ENCODE results near the gene CYTH2.

Gene CYTH2

DNA sequence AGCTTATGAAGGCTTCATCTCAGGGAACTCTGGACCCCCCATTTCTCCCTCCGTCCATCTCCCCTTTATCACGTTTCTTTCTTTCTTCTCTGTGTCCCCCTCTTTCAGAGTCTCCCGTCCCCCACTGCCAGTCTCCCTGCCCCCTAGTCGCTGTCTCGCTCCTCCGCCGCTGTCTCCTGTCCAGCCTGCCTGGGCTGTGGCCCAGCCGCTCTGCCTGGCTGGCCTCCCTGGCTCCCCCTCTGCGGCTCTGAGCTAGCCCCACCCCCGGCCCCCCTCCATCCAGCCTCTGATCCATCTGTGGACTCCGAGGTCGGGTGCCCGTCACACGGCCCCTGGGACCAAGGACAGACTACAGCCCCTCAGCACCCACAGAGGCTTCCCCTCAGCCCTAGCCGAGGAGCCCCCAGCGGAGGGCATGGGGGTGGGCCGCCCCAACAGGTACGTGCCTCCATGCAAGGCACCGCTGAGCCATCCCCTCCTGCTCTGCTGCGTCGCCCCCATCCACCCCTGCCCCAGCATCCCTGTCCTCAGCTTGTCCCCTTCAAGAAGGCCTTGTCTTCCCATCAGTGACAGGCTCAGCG lies 14.9 kb upstream of the CYTH2 start:
- no peak for DNase-seq

GRCh38 chr19:48455171-48455907 lies 13.8 kb upstream of the CYTH2 start, which contains the start of gene KCNJ14:
Gene KCNJ14, plus strand, starts transcription at chr19:48455574. Its CDS starts 6,151 bp downstream, at chr19:48461725.
- DNase-seq, result no peak

GRCh38 chr19:48455908-48456562 lies 13.1 kb upstream of the CYTH2 start:
- DNase-seq, result no peak

DNA sequence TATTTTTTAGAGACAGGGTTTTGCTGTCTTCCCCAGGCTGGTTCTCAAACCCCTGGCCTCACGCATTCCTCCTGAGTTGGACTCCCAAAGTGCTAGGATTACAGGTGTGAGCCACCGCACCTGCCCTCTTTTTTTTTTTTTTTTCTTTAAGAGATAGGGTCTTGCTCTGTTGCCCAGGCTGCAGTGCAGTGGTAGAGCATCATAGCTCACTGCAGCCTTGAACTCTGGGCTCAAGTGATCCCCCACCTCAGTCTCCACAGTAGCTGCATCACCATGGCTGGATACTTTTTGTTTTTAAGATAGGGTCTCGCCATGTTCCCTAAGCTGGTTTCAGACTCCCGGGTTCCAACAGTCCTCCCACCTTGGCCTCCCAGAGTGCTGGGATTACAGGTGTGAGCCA lies 12.3 kb upstream of the CYTH2 start:
- DNase-seq, result no peak

GRCh38 chr19:48458016-48458415 lies 11.2 kb upstream of the CYTH2 start:
- DNase-seq, result no peak

DNA sequence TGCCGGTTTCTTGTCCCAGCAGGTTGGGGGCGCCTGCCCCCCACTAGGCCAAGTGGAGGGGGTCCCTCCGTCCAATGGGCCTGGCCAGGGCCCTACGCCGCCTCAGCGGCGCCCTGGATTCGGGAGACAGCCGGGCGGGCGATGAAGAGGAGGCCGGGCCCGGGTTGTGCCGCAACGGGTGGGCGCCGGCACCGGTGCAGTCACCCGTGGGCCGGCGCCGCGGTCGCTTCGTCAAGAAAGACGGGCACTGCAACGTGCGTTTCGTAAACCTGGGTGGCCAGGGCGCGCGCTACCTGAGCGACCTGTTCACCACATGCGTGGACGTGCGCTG lies 7.6 kb upstream of the CYTH2 start:
- DNase-seq, result no peak

GRCh38 chr19:48461982-48462655 lies 7.0 kb upstream of the CYTH2 start:
- no peak for DNase-seq

GRCh38 chr19:48465215-48465614 lies 4.0 kb upstream of the CYTH2 start:
- no peak for DNase-seq

DNA sequence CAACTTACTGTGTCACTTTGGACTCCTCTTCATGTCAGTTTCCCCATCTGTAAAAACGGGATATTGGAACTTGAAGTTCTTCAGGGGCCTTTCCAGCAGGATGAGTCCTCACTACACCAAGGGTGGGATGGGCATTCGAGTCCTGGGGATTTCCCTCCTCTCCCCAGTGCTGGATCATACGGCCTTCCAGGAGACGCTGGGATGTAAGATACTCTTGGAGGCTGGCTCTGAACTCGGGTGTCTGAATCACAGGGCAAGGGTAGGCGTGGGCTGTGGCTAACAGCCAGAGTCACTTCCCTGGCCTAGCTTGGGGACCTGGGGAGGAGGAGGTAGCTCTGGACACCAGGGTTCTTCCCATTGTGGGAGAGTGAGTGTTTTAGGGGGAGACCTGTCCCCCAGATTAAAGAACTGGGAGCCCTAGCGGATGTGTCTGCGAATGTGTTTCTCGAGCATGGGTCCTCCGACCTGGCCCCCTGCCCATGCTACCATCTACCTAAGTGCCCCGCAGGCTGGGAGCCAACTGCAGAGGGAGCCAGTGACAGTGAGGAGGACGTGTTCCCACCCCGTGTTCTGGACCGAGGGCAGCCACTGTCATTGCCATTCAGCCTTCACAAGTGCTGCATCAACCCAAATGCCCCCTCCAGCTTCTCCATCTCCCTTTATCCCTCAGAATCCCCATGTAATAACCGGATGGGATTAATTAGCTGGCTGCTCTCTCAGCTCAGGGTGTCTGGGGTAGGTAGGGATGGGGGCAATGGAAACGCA lies 2.4 kb upstream of the CYTH2 start:
- no peak for DNase-seq

- DNase-seq, result peak; percentile 97
Observed at GRCh38 chr19:48468772-48469288, 339 bp upstream of the CYTH2 start.

DNA sequence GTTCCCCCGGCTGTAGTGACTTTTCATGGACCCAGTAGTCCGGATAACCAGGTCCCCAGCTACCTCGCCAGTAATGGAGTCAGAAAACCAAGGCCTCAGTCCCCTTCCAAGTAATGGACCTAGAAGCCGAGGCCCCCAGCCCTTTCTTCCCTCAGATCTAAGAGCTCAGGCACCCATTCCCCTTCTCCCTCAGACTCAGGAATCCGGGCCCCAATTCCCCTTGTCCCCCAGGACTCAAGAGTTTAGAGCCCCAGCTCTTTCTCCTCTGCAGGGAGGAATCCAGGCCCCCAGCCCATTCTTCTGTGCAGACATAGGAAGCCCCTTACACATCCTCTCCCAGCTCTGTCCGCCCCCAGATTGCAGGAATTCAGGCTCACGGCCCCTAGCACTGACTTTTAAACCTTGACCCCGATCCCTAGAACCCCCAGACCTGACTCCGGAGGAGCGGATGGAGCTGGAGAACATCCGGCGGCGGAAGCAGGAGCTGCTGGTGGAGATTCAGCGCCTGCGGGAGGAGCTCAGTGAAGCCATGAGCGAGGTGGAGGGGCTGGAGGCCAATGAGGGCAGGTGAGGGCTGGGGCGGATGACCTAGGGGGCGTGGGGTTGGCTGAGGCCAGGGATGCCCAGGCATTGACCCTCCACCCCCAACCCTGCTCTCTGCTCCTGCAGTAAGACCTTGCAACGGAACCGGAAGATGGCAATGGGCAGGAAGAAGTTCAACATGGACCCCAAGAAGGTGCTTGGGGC lies 938 bp downstream of the CYTH2 start:
- DNase-seq, result no peak

GRCh38 chr19:48470856-48471255 lies 1.7 kb downstream of the CYTH2 start:
- no peak for DNase-seq

DNA sequence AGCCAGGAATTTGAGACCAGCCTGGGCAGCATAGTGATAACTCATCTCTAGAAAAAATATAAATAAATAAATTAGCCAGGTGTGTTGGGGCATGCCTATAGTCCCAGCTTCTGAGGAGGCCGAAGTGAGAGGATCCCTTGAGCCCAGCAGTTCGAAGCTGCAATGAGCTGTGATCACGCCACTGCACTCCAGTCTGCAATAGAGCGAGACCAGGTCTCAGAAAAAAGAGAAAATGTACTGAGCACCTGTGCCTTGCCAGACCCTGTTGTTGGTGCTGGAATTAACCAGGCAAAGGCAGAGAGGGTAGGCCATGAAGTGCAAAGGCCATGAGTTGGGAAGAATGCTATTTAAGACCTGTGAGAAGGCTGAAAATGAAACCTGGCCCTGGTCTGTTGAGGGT lies 2.7 kb downstream of the CYTH2 start:
- no peak for DNase-seq

- DNase-seq, result no peak
Observed at GRCh38 chr19:48473161-48473966, 4.2 kb downstream of the CYTH2 start.

DNA sequence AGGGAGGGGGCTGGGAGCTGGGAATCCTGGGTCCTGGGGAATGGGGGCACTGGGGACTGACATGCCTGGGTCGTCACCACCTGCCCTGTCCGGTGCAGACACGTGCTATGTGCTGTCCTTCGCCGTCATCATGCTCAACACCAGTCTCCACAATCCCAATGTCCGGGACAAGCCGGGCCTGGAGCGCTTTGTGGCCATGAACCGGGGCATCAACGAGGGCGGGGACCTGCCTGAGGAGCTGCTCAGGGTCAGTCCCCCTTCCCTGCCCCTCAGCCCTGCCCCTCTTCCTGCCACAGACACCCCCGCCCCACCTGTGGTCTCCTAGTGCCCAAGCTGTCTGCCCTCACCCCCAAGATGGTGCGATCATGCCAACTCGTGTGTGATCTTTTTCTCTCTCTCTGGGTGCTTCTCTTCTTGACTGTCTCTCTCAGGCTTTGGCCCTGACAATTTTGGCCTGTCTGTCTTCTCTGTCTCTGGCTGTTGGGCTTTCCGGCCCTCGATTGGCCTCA lies 5.0 kb downstream of the CYTH2 start:
- no peak for DNase-seq

GRCh38 chr19:48475369-48476068 lies 6.3 kb downstream of the CYTH2 start:
- DNase-seq, result no peak

DNA sequence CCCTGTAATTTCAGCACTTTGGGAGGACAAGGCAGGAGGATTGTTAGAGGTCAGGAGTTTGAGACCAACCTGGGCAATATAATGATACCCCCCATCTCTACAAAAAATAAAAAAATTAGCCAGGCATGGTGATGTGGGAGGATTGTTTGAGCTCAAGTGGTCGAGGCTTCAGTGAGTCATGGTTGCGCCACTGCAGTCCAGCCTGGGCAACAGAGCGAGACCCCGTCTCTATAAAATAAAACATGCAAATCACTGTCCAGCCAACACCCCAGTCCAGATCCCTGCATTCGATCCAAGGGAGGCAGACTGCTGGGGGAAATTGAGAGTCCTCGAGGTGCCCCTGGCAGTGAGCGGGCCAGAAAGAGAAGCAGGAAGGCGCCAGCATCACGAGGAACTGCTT lies 7.0 kb downstream of the CYTH2 start:
- no peak for DNase-seq

DNA sequence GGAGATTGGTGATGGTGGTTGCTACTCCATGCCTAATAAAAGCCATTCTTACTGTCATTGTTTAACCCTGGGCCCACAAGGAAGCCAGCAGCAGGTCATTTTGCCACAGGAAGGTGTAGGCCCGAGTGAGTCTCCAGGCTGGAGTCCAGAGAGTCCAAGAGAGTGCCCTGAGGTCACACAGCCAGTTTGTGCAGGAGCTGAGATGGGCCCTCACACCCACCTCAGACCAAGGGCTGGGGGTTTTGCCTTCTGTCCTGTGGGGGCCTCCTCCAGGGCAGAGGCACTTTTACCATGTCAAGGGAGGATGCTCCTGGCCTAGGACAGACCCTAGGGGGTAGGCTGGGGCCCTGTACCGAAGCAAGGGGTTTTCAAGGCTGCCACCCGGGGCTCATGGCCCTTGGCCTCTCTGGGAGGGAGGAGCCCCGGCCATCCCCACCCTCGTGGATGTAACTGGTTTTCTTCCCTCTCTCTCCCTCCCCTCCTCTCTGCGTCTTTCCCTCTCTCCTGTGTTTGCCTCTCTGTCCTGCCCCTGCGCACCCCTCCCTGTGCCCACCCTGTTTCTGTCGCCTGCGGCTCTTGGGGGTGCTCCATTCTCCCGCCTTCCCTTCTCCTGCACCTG lies 8.0 kb downstream of the CYTH2 start:
- DNase-seq, result no peak

DNA sequence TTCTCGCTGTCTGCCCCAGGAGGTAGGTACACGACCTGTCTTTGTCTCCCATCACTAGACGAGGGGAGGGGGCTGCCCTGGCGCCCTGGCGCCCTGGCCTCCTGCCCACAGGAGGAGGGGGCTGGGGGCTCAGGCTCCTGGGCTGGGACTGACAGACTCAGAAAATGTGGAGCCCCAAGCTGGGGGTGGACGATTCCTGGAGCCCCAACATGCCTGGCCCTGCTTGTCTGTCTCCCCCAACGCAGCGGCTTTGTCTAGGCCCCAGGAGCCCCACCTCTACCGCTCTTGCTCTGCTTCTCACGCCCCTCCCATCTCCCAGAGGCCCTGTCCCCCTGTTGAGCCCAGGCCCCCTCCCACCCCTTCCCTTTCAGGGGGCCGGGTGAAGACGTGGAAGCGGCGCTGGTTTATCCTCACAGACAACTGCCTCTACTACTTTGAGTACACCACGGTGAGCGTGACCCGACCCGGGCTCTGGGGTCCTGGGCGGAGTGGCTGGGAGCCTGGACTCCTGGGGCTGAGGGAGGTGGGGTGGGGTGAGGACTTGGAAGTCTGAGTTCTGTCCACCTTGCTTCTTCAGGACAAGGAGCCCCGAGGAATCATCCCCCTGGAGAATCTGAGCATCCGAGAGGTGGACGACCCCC lies 8.6 kb downstream of the CYTH2 start:
- no peak for DNase-seq

Measured in SIG-M5 (cell line).